Measurements from ENCODE around the gene ZNF530.

DNA sequence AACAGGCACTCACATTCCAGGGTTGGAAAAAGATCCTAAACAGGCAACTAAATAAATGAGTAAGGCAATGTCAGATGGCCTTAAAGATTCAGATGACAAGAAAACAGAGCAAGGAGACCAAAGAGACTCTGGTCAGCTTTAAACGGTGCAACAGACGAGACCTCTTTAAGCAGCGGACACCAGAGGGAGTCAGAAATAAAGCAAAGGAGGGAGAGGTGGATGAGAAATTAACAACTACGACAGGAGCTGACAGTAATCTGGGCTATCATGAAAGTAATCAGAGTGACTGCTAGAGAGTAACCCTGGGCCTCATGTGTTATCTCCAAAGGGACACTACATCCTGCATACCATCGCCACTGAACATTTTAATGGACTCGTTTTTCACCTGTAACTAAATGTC is 41.2 kb upstream of the ZNF530 start:
- TF ChIP-seq CTCF (IDR thresholded peaks at IDR 0.05; ENCODE audit: insufficient read depth, low read depth, low read length) (no peak), EZH2 (IDR thresholded peaks at IDR 0.05; ENCODE audit: insufficient read depth, low read length) (no peak)

All from astrocyte (in vitro differentiated cells and primary cell).